ENCODE results near the gene RAPGEF1. TPM values are rescaled to one million over a fixed set of nuclear protein-coding genes. Genes with fewer than 3 reads are reported as not detected.

Gene RAPGEF1
- total RNA-seq, 4 donors from 2014 or later: 13.1 to 73.7 (median 26.2) TPM

DNA sequence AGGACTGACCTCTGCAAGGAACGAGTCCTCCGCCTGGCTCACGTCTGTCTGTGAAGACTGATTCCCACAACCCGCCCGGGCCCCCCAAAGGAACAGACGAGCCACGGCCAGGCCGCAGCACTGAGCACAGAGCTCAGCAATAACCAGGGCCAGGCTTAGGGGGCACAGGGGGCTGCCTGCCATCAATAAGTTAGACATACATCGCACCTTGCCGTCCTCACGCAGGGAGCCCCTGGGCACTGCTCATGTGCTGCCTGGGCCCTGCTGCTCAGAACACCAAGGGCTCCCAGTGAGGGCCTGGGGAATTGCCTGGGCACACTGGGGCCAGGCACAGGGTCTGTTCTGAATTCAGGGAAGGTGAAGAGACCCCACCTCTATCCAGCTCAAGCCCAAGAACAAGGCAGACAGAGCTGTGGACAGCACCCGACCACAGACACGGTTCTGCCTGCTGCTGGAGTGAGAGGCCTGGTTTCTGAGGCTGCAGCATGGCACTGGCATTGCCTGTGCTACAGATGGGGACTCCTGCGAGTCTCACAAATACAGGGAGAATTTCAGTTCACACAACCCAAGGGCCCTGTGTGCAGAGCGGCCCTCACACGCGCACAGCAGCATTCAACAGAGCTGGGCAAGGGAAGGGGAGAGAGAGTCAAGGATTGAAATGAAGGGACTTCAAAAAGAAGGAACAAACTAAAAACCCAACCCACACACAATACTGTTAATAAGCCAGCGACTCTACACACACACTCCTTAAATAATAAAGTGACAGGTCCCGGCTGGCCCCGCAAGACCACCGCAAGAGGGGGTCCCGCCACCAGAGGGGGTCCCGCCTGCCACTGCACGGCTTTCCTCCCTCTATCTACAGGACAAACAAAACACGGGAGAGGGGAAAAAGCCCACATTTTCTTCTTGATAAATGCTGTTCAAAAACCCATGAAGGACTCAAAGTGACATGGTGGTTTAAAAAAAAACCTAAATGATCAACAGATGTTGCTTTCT lies 162.6 kb downstream of the RAPGEF1 start:
- intact Hi-C loops (cut with DNase I; ENCODE audit: low total_unique reads): no loop called here
- no peak overlapping the region for H3K27ac ChIP-seq
- no peaks in the 10 kb centered on the region for H3K4me1 ChIP-seq
- H3K36me3 ChIP-seq: no peaks in the 10 kb centered on the region
- no peaks in the 10 kb centered on the region for H3K9me3 ChIP-seq
- H3K27me3 ChIP-seq: no peaks in the 10 kb centered on the region
- no peak for DNase-seq
- no peak overlapping the region for H3K4me3 ChIP-seq
- TF ChIP-seq CTCF (IDR thresholded peaks at IDR 0.05): no peak
- TF ChIP-seq POLR2A (IDR thresholded peaks at IDR 0.05): no peak

GRCh38 chr9:131575946-131576853 lies 163.7 kb downstream of the RAPGEF1 start:
- Histone ChIP-seq H3K4me3 (no peak overlapping the region), H3K9me3 (no peaks in the 10 kb centered on the region), H3K27me3 (no peaks in the 10 kb centered on the region), H3K27ac (no peak overlapping the region), H3K36me3 (no peaks in the 10 kb centered on the region), H3K4me1 (no peaks in the 10 kb centered on the region)
- no peak for DNase-seq
- intact Hi-C loops (cut with DNase I; ENCODE audit: low total_unique reads): no loop called here
- no peak for TF ChIP-seq POLR2A (IDR thresholded peaks at IDR 0.05)
- no peak for TF ChIP-seq CTCF (IDR thresholded peaks at IDR 0.05)

- intact Hi-C loops (cut with DNase I; ENCODE audit: low total_unique reads): no loop called here
- TF ChIP-seq POLR2A (IDR thresholded peaks at IDR 0.05): no peak
- no peak for TF ChIP-seq CTCF (IDR thresholded peaks at IDR 0.05)
- DNase-seq: peak in 1 of 2 donors; percentile 12
- H3K4me3 ChIP-seq: no peak overlapping the region
- no peaks in the 10 kb centered on the region for H3K27me3 ChIP-seq
- no peaks in the 10 kb centered on the region for H3K9me3 ChIP-seq
- no peaks in the 10 kb centered on the region for H3K4me1 ChIP-seq
- H3K27ac ChIP-seq: no peak overlapping the region
- H3K36me3 ChIP-seq: no peaks in the 10 kb centered on the region
Observed at GRCh38 chr9:131574730-131575640, 164.9 kb downstream of the RAPGEF1 start.

DNA sequence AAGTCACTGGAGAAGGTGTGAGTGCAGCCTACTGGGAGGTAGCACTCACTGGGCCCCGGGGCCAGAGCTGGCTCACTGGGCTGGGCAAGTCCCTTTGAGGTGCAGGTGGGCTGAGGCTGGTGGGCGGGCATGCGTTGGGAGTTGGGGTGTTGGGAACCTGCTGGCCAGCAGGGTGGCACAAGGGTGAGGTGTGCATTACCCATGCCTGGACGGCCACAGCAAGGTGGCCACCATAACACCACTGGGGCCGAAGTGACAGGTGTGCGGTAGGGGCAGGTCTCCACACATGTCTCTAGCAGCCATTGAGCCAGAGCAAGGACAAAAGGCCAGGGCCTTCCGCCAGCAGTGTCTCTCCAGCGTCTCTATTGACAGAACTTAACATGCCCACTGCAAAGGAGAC lies 172.0 kb downstream of the RAPGEF1 start:
- Histone ChIP-seq H3K4me1 (no peaks in the 10 kb centered on the region), H3K27me3 (no peaks in the 10 kb centered on the region), H3K9me3 (peaks cover 0 to 2% of the 10 kb centered on the region in 2 donors), H3K27ac (no peak overlapping the region), H3K4me3 (no peak overlapping the region), H3K36me3 (no peaks in the 10 kb centered on the region)
- DNase-seq: no peak
- intact Hi-C loops (cut with DNase I; ENCODE audit: low total_unique reads): no loop called here
- TF ChIP-seq POLR2A (IDR thresholded peaks at IDR 0.05) (no peak), CTCF (IDR thresholded peaks at IDR 0.05) (no peak)

Data from uterus (tissue), 4 donors.